Measurements from ENCODE around the gene CAMTA1.

GRCh38 chr1:7046891-7047290 is 261.6 kb downstream of the CAMTA1 start:
- TF ChIP-seq POLR2A (IDR thresholded peaks at IDR 0.05): no peak
- TF ChIP-seq POLR2AphosphoS5 (IDR thresholded peaks at IDR 0.05): no peak

Measured in stomach (tissue), 4 donors.